Endodermal cell (in vitro differentiated cells): ENCODE results near the gene MED13L. TPM values are rescaled to one million over a fixed set of nuclear protein-coding genes. Genes with fewer than 3 reads are reported as not detected.

Experiments
- DNase-seq: peaks from one replicate; pipeline ENCODE4 v3.0.0-alpha.2; 2017
- H3K27ac ChIP-seq: 2 replicates; pipeline ENCODE4 v1.5.1; 2013; ENCODE audit warnings: mild to moderate bottlenecking, low read depth, low read length, moderate library complexity
- H3K27me3 ChIP-seq: 2 replicates; pipeline ENCODE4 v1.6.1; 2013; ENCODE audit warnings: mild to moderate bottlenecking, low read length, moderate library complexity; ENCODE audit not compliant: insufficient read depth, control insufficient read depth, poor library complexity, severe bottlenecking
- H3K36me3 ChIP-seq: 2 replicates; pipeline ENCODE4 v1.7.0; 2013; ENCODE audit warnings: mild to moderate bottlenecking, low read length, moderate library complexity; ENCODE audit not compliant: control insufficient read depth, insufficient read depth
- H3K4me1 ChIP-seq: one replicate; pipeline ENCODE4 v1.7.0; 2013; ENCODE audit warnings: low read length; ENCODE audit not compliant: control insufficient read depth, insufficient read depth
- H3K4me3 ChIP-seq: 2 replicates; pipeline ENCODE4 v1.5.1; 2013; ENCODE audit warnings: mild to moderate bottlenecking, low read length, moderate library complexity
- H3K9ac ChIP-seq: 2 replicates; pipeline ENCODE4 v1.6.1; 2013; ENCODE audit warnings: mild to moderate bottlenecking, low read length, moderate library complexity; ENCODE audit not compliant: poor library complexity, severe bottlenecking; ENCODE audit errors: extremely low read depth
- H3K9me3 ChIP-seq: 2 replicates; pipeline ENCODE4 v1.6.1; 2013; ENCODE audit warnings: mild to moderate bottlenecking, low read length, moderate library complexity; ENCODE audit not compliant: control insufficient read depth
- H3K27ac Mint-ChIP-seq: 2 replicates; pipeline ENCODE4 v1.8.0; 2020; ENCODE audit warnings: mixed read lengths
- H3K27me3 Mint-ChIP-seq: 2 replicates; pipeline ENCODE4 v1.8.0; 2021; ENCODE audit warnings: mild to moderate bottlenecking, mixed read lengths; ENCODE audit not compliant: insufficient read depth
- H3K36me3 Mint-ChIP-seq: 2 replicates; pipeline ENCODE4 v1.8.0; 2020; ENCODE audit warnings: low read depth, mixed read lengths
- H3K4me1 Mint-ChIP-seq: 2 replicates; pipeline ENCODE4 v1.8.0; 2020; ENCODE audit warnings: mixed read lengths
- H3K4me3 Mint-ChIP-seq: 2 replicates; pipeline ENCODE4 v1.8.0; 2020; ENCODE audit warnings: mild to moderate bottlenecking, moderate library complexity, mixed read lengths
- H3K9me3 Mint-ChIP-seq: 2 replicates; pipeline ENCODE4 v1.8.0; 2020; ENCODE audit warnings: mild to moderate bottlenecking, mixed read lengths
- WGBS, 2 experiments: methylation state at CpG; one replicate each; pipeline versions ENCODE4 v1.1.5 to v1.1.7; 2013; ENCODE audit warnings: missing lambda C conversion rate in 2 of 2, mixed read lengths in 1 of 2; ENCODE audit not compliant: insufficient coverage in 1 of 2, insufficient read length in 1 of 2; 5-methylcytosine and 5-hydroxymethylcytosine counted together
- total RNA-seq, 2 donors: library from RNA; stranded (reverse); fragmentation: NEBNext Ultra II Directional in 1 of 2; extraction: Animal tissue kit (Norgen Biotek cat#: 25700) in 1 of 2; gene quantifications; 2 replicates in 1 of 2; 3 replicates in 1 of 2; pipeline ENCODE4 v1.2.1, GENCODE V29; 2021
- TF ChIP-seq, protein P1 (sequence below): fragments of 200-600 bp; sonication (generic); conservative IDR thresholded peaks from 2 replicates; pipeline ENCODE4 v1.5.0; 2021; ENCODE audit warnings: antibody characterized with exemption, mild to moderate bottlenecking

The MED13L gene
- total RNA-seq, 2 donors from 2014 or later = 101 to 111 TPM

DNA sequence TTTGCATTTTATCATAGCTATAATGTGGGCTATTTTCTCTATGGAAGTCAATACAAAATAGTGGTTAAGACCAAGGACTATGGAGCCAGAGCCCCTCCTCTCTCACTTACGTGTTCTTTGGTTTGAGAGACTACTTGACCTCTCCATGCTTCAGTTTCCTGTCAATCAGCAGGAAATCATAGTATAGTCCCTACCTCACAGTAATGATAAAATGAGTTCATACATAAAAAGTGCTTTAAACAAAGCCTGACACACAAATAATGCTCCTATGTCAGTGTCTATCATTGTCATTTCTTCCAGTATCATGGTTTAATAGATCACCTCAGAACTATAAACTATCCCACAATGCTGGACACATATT, 90.4 kb downstream of the MED13L start:
- Mint-ChIP-seq H3K4me3 (no peak overlapping the region), H3K9me3 (no peaks in the 10 kb centered on the region), H3K27ac (peak overlapping the region; percentile 6), H3K4me1 (peaks cover 54% of the 10 kb centered on the region), H3K36me3 (no peaks in the 10 kb centered on the region), H3K27me3 (no peaks in the 10 kb centered on the region)
- no peak for DNase-seq
- TF ChIP-seq, protein P1, sequence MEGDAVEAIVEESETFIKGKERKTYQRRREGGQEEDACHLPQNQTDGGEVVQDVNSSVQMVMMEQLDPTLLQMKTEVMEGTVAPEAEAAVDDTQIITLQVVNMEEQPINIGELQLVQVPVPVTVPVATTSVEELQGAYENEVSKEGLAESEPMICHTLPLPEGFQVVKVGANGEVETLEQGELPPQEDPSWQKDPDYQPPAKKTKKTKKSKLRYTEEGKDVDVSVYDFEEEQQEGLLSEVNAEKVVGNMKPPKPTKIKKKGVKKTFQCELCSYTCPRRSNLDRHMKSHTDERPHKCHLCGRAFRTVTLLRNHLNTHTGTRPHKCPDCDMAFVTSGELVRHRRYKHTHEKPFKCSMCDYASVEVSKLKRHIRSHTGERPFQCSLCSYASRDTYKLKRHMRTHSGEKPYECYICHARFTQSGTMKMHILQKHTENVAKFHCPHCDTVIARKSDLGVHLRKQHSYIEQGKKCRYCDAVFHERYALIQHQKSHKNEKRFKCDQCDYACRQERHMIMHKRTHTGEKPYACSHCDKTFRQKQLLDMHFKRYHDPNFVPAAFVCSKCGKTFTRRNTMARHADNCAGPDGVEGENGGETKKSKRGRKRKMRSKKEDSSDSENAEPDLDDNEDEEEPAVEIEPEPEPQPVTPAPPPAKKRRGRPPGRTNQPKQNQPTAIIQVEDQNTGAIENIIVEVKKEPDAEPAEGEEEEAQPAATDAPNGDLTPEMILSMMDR = no peak
- Histone ChIP-seq H3K4me3 (no peak overlapping the region), H3K27me3 (no peaks in the 10 kb centered on the region), H3K36me3 (peaks cover 4% of the 10 kb centered on the region), H3K27ac (peak overlapping the region; percentile 4), H3K4me1 (peaks cover 10% of the 10 kb centered on the region), H3K9ac (no peak overlapping the region), H3K9me3 (no peaks in the 10 kb centered on the region)
- WGBS, 2 experiments = 63 to 86% methylated on average over 1 of the region's 1 CpG

GRCh38 chr12:116186482-116187150, 90.9 kb downstream of the MED13L start:
- H3K4me3 ChIP-seq = no peak overlapping the region
- peaks cover 4% of the 10 kb centered on the region for H3K36me3 ChIP-seq
- TF ChIP-seq, protein P1 = no peak
- no peak for DNase-seq
- peak overlapping the region; percentile 6 for H3K27ac Mint-ChIP-seq
- H3K4me1 ChIP-seq = peaks cover 10% of the 10 kb centered on the region
- H3K4me1 Mint-ChIP-seq = peaks cover 57% of the 10 kb centered on the region
- no peak overlapping the region for H3K4me3 Mint-ChIP-seq
- peak overlapping the region; percentile 4 for H3K27ac ChIP-seq
- 92 to 100% methylated on average over 1 to 3 of the region's 3 CpGs for WGBS, 2 experiments
- H3K36me3 Mint-ChIP-seq = no peaks in the 10 kb centered on the region
- no peak overlapping the region for H3K9ac ChIP-seq
- H3K27me3 Mint-ChIP-seq = no peaks in the 10 kb centered on the region
- H3K9me3 Mint-ChIP-seq = no peaks in the 10 kb centered on the region
- H3K9me3 ChIP-seq = no peaks in the 10 kb centered on the region
- H3K27me3 ChIP-seq = no peaks in the 10 kb centered on the region

GRCh38 chr12:116184763-116185162, 92.7 kb downstream of the MED13L start:
- Histone ChIP-seq H3K9ac (no peak overlapping the region), H3K36me3 (no peaks in the 10 kb centered on the region), H3K27me3 (no peaks in the 10 kb centered on the region), H3K27ac (no peak overlapping the region), H3K4me3 (no peak overlapping the region), H3K4me1 (peaks cover 7% of the 10 kb centered on the region), H3K9me3 (no peaks in the 10 kb centered on the region)
- H3K9me3 Mint-ChIP-seq = no peaks in the 10 kb centered on the region
- H3K27ac Mint-ChIP-seq = no peak overlapping the region
- H3K27me3 Mint-ChIP-seq = no peaks in the 10 kb centered on the region
- TF ChIP-seq, protein P1 = no peak
- 73% methylated on average over 2 of the region's 2 CpGs; no CpG with 5 or more reads in 1 of the 2 experiments for WGBS, 2 experiments
- H3K4me3 Mint-ChIP-seq = no peak overlapping the region
- H3K36me3 Mint-ChIP-seq = no peaks in the 10 kb centered on the region
- no peak for DNase-seq
- peaks cover 55% of the 10 kb centered on the region for H3K4me1 Mint-ChIP-seq
